HFF-Myc (cell line): ENCODE results near the gene NME7.

Source experiments
- DNase-seq: peaks from one replicate; pipeline ENCODE4 v3.0.0-alpha.2; 2011; ENCODE audit warnings: low read depth; ENCODE audit errors: extremely low read depth
- H3K4me3 ChIP-seq: replicated peaks from 2 replicates; pipeline ENCODE4 v1.5.1; 2011; ENCODE audit warnings: low read depth, mild to moderate bottlenecking, control low read depth, low read length
- TF ChIP-seq, protein P1 (sequence below): IDR thresholded peaks from 2 replicates; pipeline ENCODE4 v1.5.1; 2012; ENCODE audit warnings: mild to moderate bottlenecking, low read depth, low read length, control low read depth; ENCODE audit errors: missing control alignments

The NME7 gene

DNA sequence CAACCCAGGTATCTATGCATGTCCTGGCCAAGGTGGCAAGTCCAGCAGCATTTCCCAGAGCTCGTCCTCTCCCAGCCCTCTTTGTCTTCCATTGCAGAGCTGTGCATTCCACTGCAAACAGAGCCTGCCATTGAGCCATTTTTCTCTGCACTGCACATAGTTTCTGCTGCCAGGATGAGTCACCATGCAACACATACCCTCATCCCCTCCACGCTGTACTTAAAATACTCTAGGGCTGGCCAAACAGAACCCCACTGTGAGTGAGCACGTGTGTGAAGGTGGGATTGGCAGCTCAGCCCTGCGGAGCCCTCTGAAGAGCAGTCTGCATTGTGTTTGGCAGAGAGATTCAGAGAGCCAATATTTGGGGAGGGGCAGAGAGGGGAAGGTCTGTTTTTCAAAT, 265.0 kb downstream of the NME7 start:
- no peak overlapping the region for H3K4me3 ChIP-seq
- DNase-seq, result peak; percentile 35
- TF ChIP-seq, protein P1, sequence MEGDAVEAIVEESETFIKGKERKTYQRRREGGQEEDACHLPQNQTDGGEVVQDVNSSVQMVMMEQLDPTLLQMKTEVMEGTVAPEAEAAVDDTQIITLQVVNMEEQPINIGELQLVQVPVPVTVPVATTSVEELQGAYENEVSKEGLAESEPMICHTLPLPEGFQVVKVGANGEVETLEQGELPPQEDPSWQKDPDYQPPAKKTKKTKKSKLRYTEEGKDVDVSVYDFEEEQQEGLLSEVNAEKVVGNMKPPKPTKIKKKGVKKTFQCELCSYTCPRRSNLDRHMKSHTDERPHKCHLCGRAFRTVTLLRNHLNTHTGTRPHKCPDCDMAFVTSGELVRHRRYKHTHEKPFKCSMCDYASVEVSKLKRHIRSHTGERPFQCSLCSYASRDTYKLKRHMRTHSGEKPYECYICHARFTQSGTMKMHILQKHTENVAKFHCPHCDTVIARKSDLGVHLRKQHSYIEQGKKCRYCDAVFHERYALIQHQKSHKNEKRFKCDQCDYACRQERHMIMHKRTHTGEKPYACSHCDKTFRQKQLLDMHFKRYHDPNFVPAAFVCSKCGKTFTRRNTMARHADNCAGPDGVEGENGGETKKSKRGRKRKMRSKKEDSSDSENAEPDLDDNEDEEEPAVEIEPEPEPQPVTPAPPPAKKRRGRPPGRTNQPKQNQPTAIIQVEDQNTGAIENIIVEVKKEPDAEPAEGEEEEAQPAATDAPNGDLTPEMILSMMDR, result no peak

GRCh38 chr1:169100651-169101088, 266.9 kb downstream of the NME7 start:
- DNase-seq, result no peak
- H3K4me3 ChIP-seq, result no peak overlapping the region
- TF ChIP-seq, protein P1, result no peak

DNA sequence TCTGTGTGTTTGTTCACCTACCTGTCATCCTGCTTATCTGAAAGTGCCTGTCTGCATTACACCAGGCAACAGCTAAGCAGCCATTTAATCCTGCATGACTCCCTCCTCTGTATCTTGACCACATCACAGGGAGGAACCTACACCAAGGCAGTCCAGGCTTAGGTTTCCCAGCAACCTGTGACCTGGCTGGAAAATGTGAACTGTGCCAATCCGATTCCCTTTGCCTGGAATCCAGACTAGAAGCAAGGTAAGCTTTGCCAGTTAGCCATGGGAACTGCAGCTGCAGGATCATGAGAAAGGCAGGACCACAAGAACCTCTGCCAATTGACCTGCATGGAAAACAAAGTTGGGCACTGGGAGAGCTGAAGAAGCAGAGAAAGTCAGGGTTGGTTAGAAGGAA, 267.4 kb downstream of the NME7 start:
- no peak overlapping the region for H3K4me3 ChIP-seq
- no peak for DNase-seq
- TF ChIP-seq, protein P1, result no peak

DNA sequence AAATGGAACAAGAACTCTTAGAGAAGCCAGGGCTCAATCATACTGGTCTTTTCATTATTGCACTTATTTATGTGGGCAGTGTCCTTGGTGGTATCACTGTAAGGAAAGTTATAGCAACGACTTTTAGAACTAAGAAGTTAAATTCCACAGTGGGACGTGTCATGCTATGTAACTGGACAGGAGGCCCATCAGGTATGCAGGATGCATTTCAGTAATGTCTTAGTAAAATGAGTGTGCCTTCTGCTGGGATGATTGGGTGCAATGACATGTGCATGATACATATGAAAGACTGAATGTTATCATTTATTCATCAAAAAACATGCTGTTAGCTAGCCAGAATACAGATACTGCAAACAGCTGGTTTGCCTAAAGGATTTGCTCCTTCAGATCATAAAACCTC, 268.0 kb downstream of the NME7 start:
- TF ChIP-seq, protein P1, result no peak
- DNase-seq, result no peak
- H3K4me3 ChIP-seq, result no peak overlapping the region

- DNase-seq, result no peak
- TF ChIP-seq, protein P1, result no peak
- H3K4me3 ChIP-seq, result no peak overlapping the region
These were observed 269.2 kb downstream of the NME7 start for GRCh38 chr1:169098380-169098779.

GRCh38 chr1:169094897-169095569, 272.6 kb downstream of the NME7 start:
- TF ChIP-seq, protein P1, result no peak
- H3K4me3 ChIP-seq, result no peak overlapping the region
- DNase-seq, result no peak

DNA sequence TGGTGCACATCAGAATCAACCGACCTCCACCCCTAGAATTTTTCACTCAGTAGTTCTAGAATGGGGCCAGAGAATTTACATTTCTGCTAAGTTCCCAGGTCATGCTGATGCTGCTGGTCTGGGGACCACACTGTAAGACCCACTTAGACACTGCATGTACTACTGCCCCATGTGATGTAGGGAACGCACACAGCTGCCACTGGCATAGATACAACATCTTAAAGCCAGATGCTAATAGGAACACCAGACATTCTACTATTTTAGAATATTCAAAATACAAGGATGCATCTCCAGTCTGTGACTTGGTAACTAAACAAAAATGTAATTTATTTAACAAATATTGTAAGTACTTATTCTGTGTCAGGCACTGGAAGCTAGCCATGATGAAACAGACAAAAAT, 275.2 kb downstream of the NME7 start:
- DNase-seq, result no peak
- no peak overlapping the region for H3K4me3 ChIP-seq
- TF ChIP-seq, protein P1, result no peak
